IMR-90 (cell line): ENCODE measurements around the gene ITFG1. TPM values are rescaled to one million over a fixed set of nuclear protein-coding genes. Genes with fewer than 3 reads are reported as not detected.

Experiments used
- ATAC-seq: fragments of 200-7000 bp; cut with Tn5 transposase; 2 replicates; pipeline ENCODE4 v1.9.1; 2020; ENCODE audit warnings: low read depth, mild to moderate bottlenecking, moderate library complexity
- BruUV-seq: library from RNA; stranded (reverse); fragments of 400-500 nt; replicated peaks from 2 replicates; lab custom pipeline; 2021; lab: Mats Ljungman, UMichigan
- CTCF ChIA-PET: fragments of 300-600 bp; formaldehyde crosslinking; extraction: SDS; loops from one replicate; lab custom pipeline; 2021; ENCODE audit warnings: antibody characterized with exemption; lab: Yijun Ruan, JAX
- POLR2A ChIA-PET: fragments of 300-600 bp; sonication (Branson Sonifier 250); formaldehyde crosslinking; loops from one replicate; lab custom pipeline; 2022; ENCODE audit warnings: antibody characterized with exemption; ENCODE audit not compliant: unreplicated experiment; lab: Charles Lee
- DNase-seq: peaks from one replicate; pipeline ENCODE4 v3.0.0; 2013
- H2AFZ ChIP-seq: replicated peaks from 2 replicates; pipeline ENCODE3; 2013; ENCODE audit warnings: low read length, mild to moderate bottlenecking; ENCODE audit not compliant: poor library complexity
- H2AK5ac ChIP-seq: 2 replicates; pipeline ENCODE4 v1.6.1; 2013; ENCODE audit warnings: low read depth, low read length, inconsistent platforms
- H2AK9ac ChIP-seq: replicated peaks from 2 replicates; pipeline ENCODE3; 2013; ENCODE audit warnings: mild to moderate bottlenecking, low read depth, low read length, moderate library complexity; ENCODE audit not compliant: poor library complexity
- H2BK120ac ChIP-seq: 2 replicates; pipeline ENCODE4 v1.6.1; 2013; ENCODE audit warnings: low read depth, low read length, inconsistent platforms
- H2BK15ac ChIP-seq: 3 replicates; pipeline ENCODE4 v1.6.1; 2013; ENCODE audit warnings: low read depth, low read length, inconsistent platforms
- H2BK20ac ChIP-seq: 2 replicates; pipeline ENCODE4 v1.6.1; 2013; ENCODE audit warnings: low read depth, mild to moderate bottlenecking, inconsistent platforms, low read length, moderate library complexity
- H2BK5ac ChIP-seq: 2 replicates; pipeline ENCODE4 v1.6.1; 2013; ENCODE audit warnings: mild to moderate bottlenecking, low read depth, low read length, inconsistent platforms; ENCODE audit not compliant: poor library complexity, severe bottlenecking
- H3K14ac ChIP-seq: replicated peaks from 2 replicates; pipeline ENCODE4 v1.6.1; 2013; ENCODE audit warnings: low read depth, low read length, inconsistent platforms
- H3K18ac ChIP-seq: 2 replicates; pipeline ENCODE4 v1.6.1; 2013; ENCODE audit warnings: low read depth, low read length, control low read depth
- H3K23ac ChIP-seq: 2 replicates; pipeline ENCODE4 v1.6.1; 2013; ENCODE audit warnings: low read depth, low read length, inconsistent platforms
- H3K27ac ChIP-seq: 2 replicates; pipeline ENCODE4 v1.5.1; 2013; ENCODE audit warnings: mild to moderate bottlenecking, control low read depth, low read length; ENCODE audit not compliant: insufficient read depth
- H3K27me3 ChIP-seq: 2 replicates; pipeline ENCODE4 v1.6.1; 2013; ENCODE audit warnings: low read length; ENCODE audit not compliant: control insufficient read depth, insufficient read depth
- H3K36me3 ChIP-seq: 2 replicates; pipeline ENCODE4 v1.6.1; 2013; ENCODE audit warnings: low read length, mixed read lengths; ENCODE audit not compliant: control insufficient read depth, insufficient read depth
- H3K4ac ChIP-seq: 2 replicates; pipeline ENCODE4 v1.6.1; 2013; ENCODE audit warnings: low read depth, low read length, inconsistent platforms
- H3K4me1 ChIP-seq: 2 replicates; pipeline ENCODE4 v1.6.1; 2013; ENCODE audit warnings: low read length, mixed read lengths; ENCODE audit not compliant: control insufficient read depth, insufficient read depth
- H3K4me2 ChIP-seq: 2 replicates; pipeline ENCODE4 v1.6.1; 2013; ENCODE audit warnings: low read depth, mild to moderate bottlenecking, control low read depth, low read length, moderate library complexity
- H3K4me3 ChIP-seq: 2 replicates; pipeline ENCODE4 v1.5.1; 2013; ENCODE audit warnings: low read depth, mild to moderate bottlenecking, control low read depth, low read length, moderate library complexity; ENCODE audit not compliant: insufficient read depth
- H3K56ac ChIP-seq: 2 replicates; pipeline ENCODE4 v1.6.1; 2013; ENCODE audit warnings: low read length, inconsistent platforms; ENCODE audit not compliant: insufficient read depth; ENCODE audit errors: extremely low read depth
- H3K79me1 ChIP-seq, 2 experiments: 2 replicates each; pipeline ENCODE4 v1.6.1; 2013; ENCODE audit warnings: low read length in 2 of 2, inconsistent platforms in 1 of 2, low read depth in 1 of 2
- H3K9ac ChIP-seq: 2 replicates; pipeline ENCODE4 v1.6.1; 2013; ENCODE audit warnings: low read depth, low read length, control low read depth
- H3K9me1 ChIP-seq: 2 replicates; pipeline ENCODE4 v1.6.1; 2013; ENCODE audit warnings: low read length, inconsistent platforms; ENCODE audit not compliant: insufficient read depth
- H3K9me3 ChIP-seq: 2 replicates; pipeline ENCODE4 v1.6.1; 2013; ENCODE audit warnings: low read length; ENCODE audit not compliant: control insufficient read depth, insufficient read depth
- H4K20me1 ChIP-seq: 2 replicates; pipeline ENCODE4 v1.6.1; 2013; ENCODE audit warnings: low read length, inconsistent platforms; ENCODE audit not compliant: insufficient read depth
- H4K5ac ChIP-seq: 2 replicates; pipeline ENCODE4 v1.6.1; 2013; ENCODE audit warnings: mild to moderate bottlenecking, low read depth, low read length, control low read depth
- H4K8ac ChIP-seq, 2 experiments: 2 replicates each; pipeline ENCODE4 v1.6.1; 2013; ENCODE audit warnings: low read depth in 2 of 2, low read length in 2 of 2, control low read depth in 1 of 2, inconsistent platforms in 1 of 2
- H4K91ac ChIP-seq: 2 replicates; pipeline ENCODE4 v1.6.1; 2013; ENCODE audit warnings: low read depth, low read length, inconsistent platforms; ENCODE audit not compliant: insufficient read depth
- CEBPB ChIP-seq: IDR thresholded peaks from 2 replicates; pipeline ENCODE4 v1.6.1; 2012; ENCODE audit warnings: low read depth, low read length, improper control_type of control experiment
- CHD1 ChIP-seq: IDR thresholded peaks from 2 replicates; pipeline ENCODE4 v1.6.1; 2012; ENCODE audit warnings: low read depth, low read length, improper control_type of control experiment
- MAFK ChIP-seq: IDR thresholded peaks from 2 replicates; pipeline ENCODE4 v1.6.1; 2012; ENCODE audit warnings: low read depth, low read length, improper control_type of control experiment
- MXI1 ChIP-seq: IDR thresholded peaks from 2 replicates; pipeline ENCODE4 v1.6.1; 2012; ENCODE audit warnings: low read depth, mild to moderate bottlenecking, low read length, moderate library complexity, borderline replicate concordance
- NFE2L2 ChIP-seq: fragments of 150-350 bp; IDR thresholded peaks from 2 replicates; pipeline ENCODE4 v1.6.1; 2016; ENCODE audit warnings: low read depth, mild to moderate bottlenecking, low read length
- POLR2A ChIP-seq: IDR thresholded peaks from 2 replicates; pipeline ENCODE4 v1.6.1; 2012; ENCODE audit warnings: mild to moderate bottlenecking, low read depth, low read length
- RAD21 ChIP-seq: IDR thresholded peaks from 2 replicates; pipeline ENCODE4 v1.6.1; 2012; ENCODE audit warnings: low read length, improper control_type of control experiment
- RFX5 ChIP-seq: IDR thresholded peaks from 2 replicates; pipeline ENCODE4 v1.8.0; 2012; ENCODE audit warnings: low read depth, mild to moderate bottlenecking, low read length, moderate library complexity
- WGBS, 2 experiments: methylation state at CpG; one replicate each; pipeline versions ENCODE4 v1.1.5 to v1.1.7; 2013; ENCODE audit warnings: missing lambda C conversion rate in 2 of 2; ENCODE audit not compliant: insufficient read length in 1 of 2; ENCODE audit errors: extremely low coverage in 2 of 2; 5-methylcytosine and 5-hydroxymethylcytosine counted together
- dilution Hi-C: fragments of 300-500 bp; cut with HindIII; formaldehyde crosslinking; loops from one replicate; pipeline ENCODE4 v1.14.3; 2018; ENCODE audit warnings: low sequenced_read_pairs; ENCODE audit not compliant: unreplicated experiment
- in situ Hi-C: fragments of 300-500 bp; cut with MboI; formaldehyde crosslinking; loops from 3 replicates; pipeline ENCODE4 v1.14.3; 2019; ENCODE audit warnings: low sequenced_read_pairs, inconsistent platforms, mixed read lengths
- intact Hi-C: fragments of 100-400 bp; cut with micrococcal nuclease; formaldehyde crosslinking; loops from 2 replicates; pipeline ENCODE4 v1.10.0; 2022
- polyA plus RNA-seq, 3 experiments: library from polyadenylated mRNA; depleted of rRNA; stranded (reverse); fragments of >200 nt; gene quantifications; 2 replicates each; pipeline ENCODE4 v1.2.3, GENCODE V29; 2012; ENCODE audit warnings: low replicate concordance in 1 of 3
- total RNA-seq: library from RNA; depleted of rRNA; stranded (reverse); fragments of >200 nt; gene quantifications from 2 replicates; pipeline ENCODE4 v1.2.3, GENCODE V29; 2012
- TF ChIP-seq, protein P1 (sequence below): fragments of 150-350 bp; IDR thresholded peaks from 2 replicates; pipeline ENCODE4 v1.6.1; 2016; ENCODE audit warnings: low read depth, mild to moderate bottlenecking, low read length, moderate library complexity, borderline replicate concordance

The ITFG1 gene
- total and polyA plus RNA-seq, 2 of the 4 experiments (the other 2 are of a cell fraction): 54.3 to 60.4 TPM

GRCh38 chr16:47359478-47359877 lies 101.4 kb downstream of the ITFG1 start:
- ATAC-seq (no peak), DNase-seq (no peak)
- intact Hi-C loops: no loop called here
- Histone ChIP-seq H3K9me3 (no peaks in the 10 kb centered on the region), H4K20me1 (no peaks in the 10 kb centered on the region), H4K5ac (no peak overlapping the region), H3K79me1 (peaks cover 0 to 3% of the 10 kb centered on the region in 2 experiments; a peak in 1 of 4 replicates), H3K4me2 (no peak overlapping the region), H2BK120ac (no peak overlapping the region), H3K23ac (no peak overlapping the region), H3K27ac (no peak overlapping the region), H2BK5ac (no peak overlapping the region), H3K36me3 (0 out of 2 replicates have a peak, but pooled peaks cover 1% of the 10 kb centered on the region), H3K4me1 (peaks cover 6% of the 10 kb centered on the region), H4K91ac (no peak overlapping the region), H3K4me3 (no peak overlapping the region), H3K27me3 (no peaks in the 10 kb centered on the region), H3K14ac (no peak overlapping the region), H2BK15ac (no peak overlapping the region), H3K56ac (no peak overlapping the region), H3K9ac (no peak overlapping the region), H4K8ac (no peak overlapping the region), H2BK20ac (no peak overlapping the region), H2AFZ (no peak overlapping the region), H3K4ac (no peak overlapping the region), H3K9me1 (peaks cover 3% of the 10 kb centered on the region), H2AK9ac (no peak overlapping the region), H3K18ac (no peak overlapping the region), H2AK5ac (no peak overlapping the region)
- no TSS peak for BruUV-seq
- dilution Hi-C loops: no loop called here
- CTCF ChIA-PET: no interaction called here
- in situ Hi-C loops: no loop called here
- 100% methylated on average over 1 of the region's 2 CpGs; no CpG with 5 or more reads in 1 of the 2 experiments for WGBS, 2 experiments
- POLR2A ChIA-PET: no interaction called here
- TF ChIP-seq MXI1 (no peak), CEBPB (no peak), RFX5 (no peak), MAFK (no peak), RAD21 (no peak), CHD1 (no peak), POLR2A (no peak), NFE2L2 (no peak)
- TF ChIP-seq, protein P1, sequence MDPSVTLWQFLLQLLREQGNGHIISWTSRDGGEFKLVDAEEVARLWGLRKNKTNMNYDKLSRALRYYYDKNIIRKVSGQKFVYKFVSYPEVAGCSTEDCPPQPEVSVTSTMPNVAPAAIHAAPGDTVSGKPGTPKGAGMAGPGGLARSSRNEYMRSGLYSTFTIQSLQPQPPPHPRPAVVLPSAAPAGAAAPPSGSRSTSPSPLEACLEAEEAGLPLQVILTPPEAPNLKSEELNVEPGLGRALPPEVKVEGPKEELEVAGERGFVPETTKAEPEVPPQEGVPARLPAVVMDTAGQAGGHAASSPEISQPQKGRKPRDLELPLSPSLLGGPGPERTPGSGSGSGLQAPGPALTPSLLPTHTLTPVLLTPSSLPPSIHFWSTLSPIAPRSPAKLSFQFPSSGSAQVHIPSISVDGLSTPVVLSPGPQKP: no peak
